HFFc6 (cell line): ENCODE measurements around the gene AFF1. TPM values are rescaled to one million over a fixed set of nuclear protein-coding genes. Genes with fewer than 3 reads are reported as not detected.
A peak's percentile ranks its signal among the peaks of the same experiment; 100 is the strongest.

ENCODE experiments used
- DNase-seq: peaks from one replicate; pipeline ENCODE4 v3.0.0-alpha.2; 2018
- H3K27ac Mint-ChIP-seq: 2 replicates; pipeline ENCODE4 v1.8.0; 2020; ENCODE audit warnings: mild to moderate bottlenecking, mixed read lengths
- H3K27me3 Mint-ChIP-seq: 2 replicates; pipeline ENCODE4 v1.8.0; 2021; ENCODE audit warnings: mild to moderate bottlenecking, moderate library complexity, mixed read lengths; ENCODE audit not compliant: insufficient read depth
- H3K36me3 Mint-ChIP-seq: 2 replicates; pipeline ENCODE4 v1.8.0; 2021; ENCODE audit warnings: low read depth, mixed read lengths
- H3K4me1 Mint-ChIP-seq: 2 replicates; pipeline ENCODE4 v1.8.0; 2020; ENCODE audit warnings: low read depth, mixed read lengths
- H3K4me3 Mint-ChIP-seq: 2 replicates; pipeline ENCODE4 v1.8.0; 2020; ENCODE audit warnings: mild to moderate bottlenecking, moderate library complexity, mixed read lengths
- H3K9me3 Mint-ChIP-seq: 2 replicates; pipeline ENCODE4 v1.8.0; 2020; ENCODE audit warnings: mild to moderate bottlenecking, mixed read lengths
- CTCF ChIP-seq: fragments of 200-600 bp; sonication (generic); IDR thresholded peaks from 2 replicates; pipeline ENCODE4 v1.5.0; 2021; ENCODE audit warnings: antibody characterized with exemption, mild to moderate bottlenecking
- total RNA-seq, 6 experiments: library from RNA; stranded (reverse); fragmentation: NEBNext Ultra II Directional; extraction: Animal tissue kit (Norgen Biotek cat#: 25700); gene quantifications; 2 replicates in 1 of 6; 3 replicates in 5 of 6; pipeline ENCODE4 v1.2.3, GENCODE V29; 2021

AFF1 gene
- total RNA-seq, 6 experiments from 2014 or later, result 28.3 to 43.6 (median 32.8) TPM

GRCh38 chr4:87174672-87175071, 239.9 kb downstream of the AFF1 start:
- TF ChIP-seq CTCF, result no peak
- Mint-ChIP-seq H3K4me3 (no peak overlapping the region), H3K9me3 (no peaks in the 10 kb centered on the region), H3K27ac (no peak overlapping the region), H3K27me3 (no peaks in the 10 kb centered on the region), H3K36me3 (0 out of 2 replicates have a peak, but pooled peaks cover 4% of the 10 kb centered on the region), H3K4me1 (peaks cover under 1% of the 10 kb centered on the region)
- no peak for DNase-seq

GRCh38 chr4:87179751-87180150, 244.9 kb downstream of the AFF1 start:
- Mint-ChIP-seq H3K27ac (no peak overlapping the region), H3K27me3 (no peaks in the 10 kb centered on the region), H3K4me3 (no peak overlapping the region), H3K9me3 (no peaks in the 10 kb centered on the region), H3K36me3 (peaks cover 3% of the 10 kb centered on the region; the same call in 1 of the 2 replicates), H3K4me1 (peaks cover 12% of the 10 kb centered on the region)
- DNase-seq, result peak; percentile 43
- TF ChIP-seq CTCF, result no peak

GRCh38 chr4:87180767-87181166, 246.0 kb downstream of the AFF1 start:
- DNase-seq, result no peak
- Mint-ChIP-seq H3K9me3 (no peaks in the 10 kb centered on the region), H3K27ac (peak overlapping the region; percentile 43; the same call in 1 of the 2 replicates), H3K4me1 (peaks cover 12% of the 10 kb centered on the region), H3K4me3 (no peak overlapping the region), H3K27me3 (no peaks in the 10 kb centered on the region), H3K36me3 (peaks cover 3% of the 10 kb centered on the region; the same call in 1 of the 2 replicates)
- TF ChIP-seq CTCF, result no peak

- DNase-seq, result no peak
- peaks cover 20% of the 10 kb centered on the region for H3K4me1 Mint-ChIP-seq
- TF ChIP-seq CTCF, result no peak
- H3K27ac Mint-ChIP-seq, result no peak overlapping the region
- peaks cover 3% of the 10 kb centered on the region; the same call in 1 of the 2 replicates for H3K36me3 Mint-ChIP-seq
- H3K9me3 Mint-ChIP-seq, result no peaks in the 10 kb centered on the region
- H3K27me3 Mint-ChIP-seq, result no peaks in the 10 kb centered on the region
- H3K4me3 Mint-ChIP-seq, result no peak overlapping the region
These were observed 250.5 kb downstream of the AFF1 start for GRCh38 chr4:87185146-87185870.

- Mint-ChIP-seq H3K9me3 (no peaks in the 10 kb centered on the region), H3K36me3 (0 out of 2 replicates have a peak, but pooled peaks cover 3% of the 10 kb centered on the region), H3K27me3 (no peaks in the 10 kb centered on the region), H3K4me3 (no peak overlapping the region), H3K27ac (no peak overlapping the region), H3K4me1 (peaks cover 25% of the 10 kb centered on the region)
- DNase-seq, result peak; percentile 11
- no peak for TF ChIP-seq CTCF
These were observed 253.2 kb downstream of the AFF1 start for GRCh38 chr4:87188048-87188447.
